22Rv1 (cell line): Measurements from ENCODE around the gene DNAJB8.

Source experiments
- H3K27ac ChIP-seq: fragments of 450-650 bp; 2 replicates; pipeline ENCODE4 v1.5.1; 2017
- CTCF ChIP-seq: fragments of 450-650 bp; IDR thresholded peaks from 2 replicates; pipeline ENCODE4 v1.5.1; 2017; ENCODE audit warnings: mild to moderate bottlenecking
- ZFX ChIP-seq: fragments of 450-650 bp; IDR thresholded peaks from 2 replicates; pipeline ENCODE4 v1.6.1; 2017; ENCODE audit warnings: antibody characterized with exemption, borderline replicate concordance

DNAJB8 gene

GRCh38 chr3:128452678-128453275 is 13.9 kb downstream of the DNAJB8 start:
- no peak for TF ChIP-seq ZFX
- no peak for TF ChIP-seq CTCF

GRCh38 chr3:128452120-128452519 is 14.6 kb downstream of the DNAJB8 start:
- TF ChIP-seq ZFX (no peak), CTCF (no peak)
- H3K27ac ChIP-seq = no peak overlapping the region

More at GRCh38 chr3:128452678-128453275, 13.9 kb downstream of the DNAJB8 start:
- no peak overlapping the region for H3K27ac ChIP-seq

- no peak for TF ChIP-seq ZFX
- TF ChIP-seq CTCF = no peak
- H3K27ac ChIP-seq = no peak overlapping the region
These were observed 17.5 kb downstream of the DNAJB8 start for GRCh38 chr3:128449111-128449638.

- TF ChIP-seq CTCF (no peak), ZFX (no peak)
- no peak overlapping the region for H3K27ac ChIP-seq
These were observed 18.2 kb downstream of the DNAJB8 start for GRCh38 chr3:128448491-128448890.

GRCh38 chr3:128447561-128448013 is 19.1 kb downstream of the DNAJB8 start:
- TF ChIP-seq ZFX (no peak), CTCF (no peak)
- no peak overlapping the region for H3K27ac ChIP-seq

GRCh38 chr3:128446821-128447220 is 19.9 kb downstream of the DNAJB8 start:
- H3K27ac ChIP-seq = no peak overlapping the region

More at GRCh38 chr3:128446821-128447220, 19.9 kb downstream of the DNAJB8 start:
- TF ChIP-seq ZFX = no peak
- TF ChIP-seq CTCF = no peak
